Measurements from ENCODE around the gene YTHDF1. TPM values are rescaled to one million over a fixed set of nuclear protein-coding genes. Genes with fewer than 3 reads are reported as not detected.

Gene YTHDF1
- total RNA-seq, 2 experiments from 2014 or later, result 39.3 to 41.3 TPM

- no peak for DNase-seq
- Mint-ChIP-seq H3K4me3 (no peak overlapping the region), H3K4me1 (peaks cover 4% of the 10 kb centered on the region), H3K36me3 (ENCODE audit: low read depth) (no peaks in the 10 kb centered on the region), H3K9me3 (no peaks in the 10 kb centered on the region), H3K27ac (no peak overlapping the region), H3K27me3 (peaks cover 34% of the 10 kb centered on the region)
- CTCF ChIA-PET, result interaction anchor here (1.2 kb wide), 1 partner anchor 12 kb away, joined by 3 read pairs; no protein-coding TSS in a partner anchor
- POLR2A ChIA-PET, result no interaction called here
These were observed 35.3 kb downstream of the YTHDF1 start for GRCh38 chr20:63180569-63181185.

GRCh38 chr20:63179687-63180568 is 36.0 kb downstream of the YTHDF1 start:
- Mint-ChIP-seq H3K36me3 (ENCODE audit: low read depth) (no peaks in the 10 kb centered on the region), H3K27ac (no peak overlapping the region), H3K4me1 (peaks cover 4% of the 10 kb centered on the region), H3K27me3 (peaks cover 35% of the 10 kb centered on the region), H3K9me3 (no peaks in the 10 kb centered on the region), H3K4me3 (no peak overlapping the region)
- no peak for DNase-seq
- CTCF ChIA-PET, result no interaction called here
- POLR2A ChIA-PET, result no interaction called here

- Mint-ChIP-seq H3K27me3 (peaks cover 39% of the 10 kb centered on the region), H3K27ac (no peak overlapping the region), H3K4me3 (no peak overlapping the region), H3K4me1 (peaks cover 4% of the 10 kb centered on the region), H3K36me3 (ENCODE audit: low read depth) (no peaks in the 10 kb centered on the region), H3K9me3 (no peaks in the 10 kb centered on the region)
- DNase-seq, result peak; percentile 54
- ChIA-PET CTCF (no interaction called here), POLR2A (no interaction called here)
These were observed 36.8 kb downstream of the YTHDF1 start for GRCh38 chr20:63178889-63179686.

DNA sequence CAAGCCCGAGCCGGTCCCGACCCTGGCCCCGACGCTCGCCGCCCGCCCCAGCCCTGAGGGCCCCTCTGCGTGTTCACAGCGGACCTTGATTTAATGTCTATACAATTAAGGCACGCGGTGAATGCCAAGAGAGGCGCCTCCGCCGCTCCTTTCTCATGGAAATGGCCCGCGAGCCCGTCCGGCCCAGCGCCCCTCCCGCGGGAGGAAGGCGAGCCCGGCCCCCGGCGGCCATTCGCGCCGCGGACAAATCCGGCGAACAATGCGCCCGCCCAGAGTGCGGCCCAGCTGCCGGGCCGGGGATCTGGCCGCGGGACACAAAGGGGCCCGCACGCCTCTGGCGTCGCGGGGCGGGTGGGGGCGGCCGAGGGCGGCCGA is 37.5 kb downstream of the YTHDF1 start:
- Mint-ChIP-seq H3K4me1 (peaks cover 4% of the 10 kb centered on the region), H3K9me3 (no peaks in the 10 kb centered on the region), H3K4me3 (no peak overlapping the region), H3K27ac (no peak overlapping the region), H3K36me3 (ENCODE audit: low read depth) (no peaks in the 10 kb centered on the region), H3K27me3 (peaks cover 41% of the 10 kb centered on the region)
- no peak for DNase-seq
- ChIA-PET POLR2A (no interaction called here), CTCF (no interaction called here)

GRCh38 chr20:63177785-63178445 is 38.0 kb downstream of the YTHDF1 start:
- H3K36me3 Mint-ChIP-seq (ENCODE audit: low read depth), result no peaks in the 10 kb centered on the region

DNA sequence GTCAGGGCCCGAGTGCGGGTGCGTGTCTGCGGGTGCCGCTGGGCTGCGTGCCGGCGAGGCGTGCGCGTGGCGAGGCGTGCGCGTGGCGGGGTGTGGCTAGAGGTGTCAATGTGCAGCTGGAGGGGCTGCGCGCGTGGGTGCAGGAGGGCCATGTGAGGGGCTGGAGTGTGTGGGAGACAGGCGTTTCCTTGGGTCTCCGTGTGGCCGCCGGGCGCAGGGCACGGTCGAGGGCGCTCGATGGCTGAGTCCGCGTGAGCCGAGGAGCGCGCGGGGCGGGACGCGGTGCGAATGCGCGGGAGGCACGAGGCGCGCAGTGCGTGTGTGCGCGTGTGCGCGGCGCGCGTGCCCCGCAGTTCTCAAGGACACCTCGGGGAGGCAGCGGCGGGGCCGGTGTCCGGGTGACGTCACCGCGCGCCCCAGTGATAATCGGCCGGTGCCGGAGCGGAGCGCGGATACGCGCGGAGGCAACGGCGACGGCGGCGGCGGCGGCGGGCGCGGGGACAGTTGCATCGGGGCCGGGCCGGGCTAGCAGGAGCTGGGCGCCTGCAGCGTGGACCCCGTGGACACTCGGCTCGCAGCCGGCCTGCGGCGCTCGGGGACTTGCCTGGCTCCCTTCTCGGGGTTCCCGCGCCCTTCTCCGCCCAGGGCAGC is 38.7 kb downstream of the YTHDF1 start:
- H3K9me3 Mint-ChIP-seq, result no peaks in the 10 kb centered on the region
- H3K36me3 Mint-ChIP-seq (ENCODE audit: low read depth), result no peaks in the 10 kb centered on the region
- H3K4me1 Mint-ChIP-seq, result peaks cover 4% of the 10 kb centered on the region
- no peak for DNase-seq
- H3K4me3 Mint-ChIP-seq, result no peak overlapping the region
- peaks cover 42% of the 10 kb centered on the region for H3K27me3 Mint-ChIP-seq
- ChIA-PET CTCF (no interaction called here), POLR2A (no interaction called here)
- no peak overlapping the region for H3K27ac Mint-ChIP-seq

More at GRCh38 chr20:63177785-63178445, 38.0 kb downstream of the YTHDF1 start:
- POLR2A ChIA-PET, result no interaction called here
- peaks cover 41% of the 10 kb centered on the region for H3K27me3 Mint-ChIP-seq
- H3K4me1 Mint-ChIP-seq, result peaks cover 4% of the 10 kb centered on the region
- H3K27ac Mint-ChIP-seq, result no peak overlapping the region
- no peak for DNase-seq
- no peaks in the 10 kb centered on the region for H3K9me3 Mint-ChIP-seq
- CTCF ChIA-PET, result no interaction called here
- no peak overlapping the region for H3K4me3 Mint-ChIP-seq

- CTCF ChIA-PET, result no interaction called here
- H3K27ac Mint-ChIP-seq, result no peak overlapping the region
- no peak for DNase-seq
- no peaks in the 10 kb centered on the region for H3K36me3 Mint-ChIP-seq (ENCODE audit: low read depth)
- H3K4me3 Mint-ChIP-seq, result no peak overlapping the region
- POLR2A ChIA-PET, result no interaction called here
- peaks cover 4% of the 10 kb centered on the region for H3K4me1 Mint-ChIP-seq
- peaks cover 49% of the 10 kb centered on the region for H3K27me3 Mint-ChIP-seq
- H3K9me3 Mint-ChIP-seq, result no peaks in the 10 kb centered on the region
These were observed 39.4 kb downstream of the YTHDF1 start for GRCh38 chr20:63176427-63177133.

- Mint-ChIP-seq H3K36me3 (ENCODE audit: low read depth) (no peaks in the 10 kb centered on the region), H3K27me3 (peaks cover 47% of the 10 kb centered on the region), H3K4me3 (no peak overlapping the region), H3K4me1 (peaks cover 4% of the 10 kb centered on the region), H3K9me3 (no peaks in the 10 kb centered on the region), H3K27ac (no peak overlapping the region)
- CTCF ChIA-PET, result no interaction called here
- no peak for DNase-seq
- POLR2A ChIA-PET, result no interaction called here
These were observed 39.9 kb downstream of the YTHDF1 start for GRCh38 chr20:63176034-63176426.

- ChIA-PET CTCF (interaction anchor here (0.5 to 0.9 kb wide), 3 partner anchors 8 to 291 kb away, joined by 3 read pairs; no protein-coding TSS in a partner anchor), POLR2A (no interaction called here)
- Mint-ChIP-seq H3K36me3 (ENCODE audit: low read depth) (no peaks in the 10 kb centered on the region), H3K27ac (no peak overlapping the region), H3K27me3 (peaks cover 43% of the 10 kb centered on the region), H3K4me1 (peaks cover 4% of the 10 kb centered on the region), H3K9me3 (no peaks in the 10 kb centered on the region), H3K4me3 (no peak overlapping the region)
- no peak for DNase-seq
These were observed 40.7 kb downstream of the YTHDF1 start for GRCh38 chr20:63175038-63175895.

- H3K36me3 Mint-ChIP-seq (ENCODE audit: low read depth), result no peaks in the 10 kb centered on the region
- peaks cover 4% of the 10 kb centered on the region for H3K4me1 Mint-ChIP-seq
- H3K27me3 Mint-ChIP-seq, result peaks cover 35% of the 10 kb centered on the region
- DNase-seq, result no peak
- no peak overlapping the region for H3K4me3 Mint-ChIP-seq
- ChIA-PET CTCF (interaction anchor here (0.5 to 0.9 kb wide), 2 partner anchors 9 to 291 kb away, joined by 3 read pairs; no protein-coding TSS in a partner anchor), POLR2A (no interaction called here)
- H3K27ac Mint-ChIP-seq, result peak overlapping the region; percentile 54
- H3K9me3 Mint-ChIP-seq, result no peaks in the 10 kb centered on the region
These were observed 41.5 kb downstream of the YTHDF1 start for GRCh38 chr20:63174309-63175037.
